Measurements from ENCODE around the gene NRXN3.

The NRXN3 gene

DNA sequence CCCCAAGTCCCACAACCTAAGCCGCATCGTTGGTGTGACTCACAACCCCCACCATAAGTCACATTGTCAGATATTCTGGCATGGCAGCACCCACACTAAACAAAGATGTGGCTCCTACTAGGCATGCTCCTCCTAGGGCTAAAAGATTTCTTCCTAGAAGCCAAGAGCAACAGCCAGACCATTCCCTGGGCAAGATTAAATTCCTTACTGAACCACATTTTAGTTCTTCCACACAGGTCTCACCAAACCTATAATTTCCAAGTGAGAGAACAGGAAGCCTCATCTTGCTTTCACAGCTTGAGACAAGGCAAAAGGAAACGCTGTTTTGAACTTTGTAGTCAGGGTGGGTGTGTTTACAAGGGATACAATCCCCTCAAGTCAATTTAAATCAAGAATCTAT, 1408.3 kb downstream of the NRXN3 start:
- no peak for DNase-seq (ENCODE audit: low read depth in 2 of 2)

DNA sequence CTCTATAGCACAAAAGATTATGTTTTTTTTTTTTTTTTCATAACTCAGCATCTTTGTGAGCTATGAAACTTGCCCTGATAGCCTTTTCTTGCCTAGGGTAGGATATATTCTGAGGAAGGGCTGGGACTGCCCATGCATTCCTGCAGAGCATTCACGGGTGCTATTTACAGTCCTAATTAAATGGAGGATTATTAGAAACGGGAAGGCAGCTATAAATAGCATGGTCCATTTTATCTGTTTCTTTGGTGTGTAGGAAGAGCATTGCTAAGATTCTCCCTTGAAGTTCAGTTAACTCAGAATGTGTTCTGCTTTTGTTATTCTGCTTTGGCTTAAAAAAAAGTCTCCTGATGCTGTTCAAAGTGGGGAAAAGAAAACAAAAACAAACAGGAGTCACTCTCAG, 1410.2 kb downstream of the NRXN3 start:
- DNase-seq (ENCODE audit: low read depth in 2 of 2): no peak

DNA sequence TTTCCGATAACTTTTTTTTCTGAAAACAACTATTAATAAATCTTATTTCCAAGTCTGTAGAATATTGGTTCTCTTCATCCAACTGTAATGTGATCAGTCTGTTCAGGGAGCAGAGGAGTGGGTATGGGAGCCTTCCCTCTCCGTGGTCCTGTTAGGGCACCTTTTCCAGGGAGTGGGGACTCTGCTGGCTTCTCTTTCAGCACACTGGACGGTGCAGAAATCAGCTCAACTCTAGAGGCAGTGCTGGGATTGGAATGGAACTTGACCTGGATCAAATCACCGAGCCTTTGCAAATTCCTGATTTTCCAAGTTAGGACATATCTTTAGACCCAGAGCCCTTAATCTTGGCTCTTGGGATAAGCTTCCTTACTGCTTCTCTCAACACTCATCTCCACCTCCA, 1410.7 kb downstream of the NRXN3 start:
- DNase-seq (ENCODE audit: low read depth in 2 of 2): no peak

DNA sequence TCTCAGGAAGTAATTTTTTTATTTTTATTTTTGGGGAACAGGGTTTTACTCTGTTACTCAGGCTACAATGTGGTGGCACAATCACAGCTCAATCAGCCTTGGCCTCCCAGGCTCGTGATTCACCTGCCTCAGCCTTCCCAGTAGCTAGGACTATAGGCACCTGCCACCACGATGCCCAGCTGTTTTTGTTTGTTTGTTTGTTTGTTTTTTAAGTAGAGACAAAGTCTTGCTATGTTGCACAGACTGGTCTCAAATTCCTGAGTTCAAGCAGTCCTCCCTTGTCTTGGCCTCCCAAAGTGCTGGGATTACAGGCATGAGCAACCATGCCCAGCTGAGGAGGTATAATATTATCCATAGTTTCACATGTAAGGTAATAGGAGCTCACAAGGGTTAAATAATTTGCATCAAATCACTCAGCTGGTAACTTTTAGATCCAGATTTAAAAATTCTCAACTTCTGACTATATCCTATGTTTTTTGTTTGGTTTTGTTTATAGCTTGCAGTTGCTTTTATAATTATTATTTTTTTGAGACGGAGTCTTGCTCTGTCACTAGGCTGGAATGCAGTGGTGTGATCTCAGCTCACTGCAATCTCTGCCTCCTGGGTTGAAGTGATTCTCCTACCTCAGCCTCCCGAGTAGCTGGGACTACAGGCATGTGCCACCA, 1411.9 kb downstream of the NRXN3 start:
- no peak for DNase-seq (ENCODE audit: low read depth in 2 of 2)

DNA sequence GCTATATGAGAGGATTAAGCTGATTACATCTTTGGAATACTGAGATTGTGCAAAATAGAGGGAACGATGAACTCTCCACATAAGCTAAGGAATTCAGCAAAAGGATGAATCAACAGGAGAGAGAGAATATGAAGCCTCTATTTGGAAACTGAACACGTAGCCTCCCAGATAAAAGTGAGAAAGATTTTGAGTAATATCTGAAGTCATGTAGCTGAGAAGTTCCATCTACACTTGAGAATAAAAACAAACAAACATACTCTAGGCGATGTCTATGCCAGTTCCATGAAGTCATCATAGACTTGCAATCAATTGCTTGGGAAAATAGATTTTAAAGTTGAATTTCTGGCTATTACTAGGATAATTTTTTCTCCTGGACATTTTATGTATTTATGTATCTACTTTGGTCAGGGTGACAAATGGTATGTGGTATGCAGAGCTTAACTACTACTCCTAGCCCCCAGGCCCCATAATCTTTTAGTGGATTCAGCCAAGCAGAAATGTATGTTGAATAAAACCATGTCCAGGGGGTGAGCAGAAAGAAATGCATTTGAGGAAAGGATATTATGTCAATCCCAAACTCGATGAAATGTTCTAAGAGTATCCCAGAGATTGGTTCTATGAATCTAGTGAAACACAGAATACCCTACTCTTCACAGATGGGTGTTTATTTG, 1413.7 kb downstream of the NRXN3 start:
- no peak for DNase-seq (ENCODE audit: low read depth in 2 of 2)

DNA sequence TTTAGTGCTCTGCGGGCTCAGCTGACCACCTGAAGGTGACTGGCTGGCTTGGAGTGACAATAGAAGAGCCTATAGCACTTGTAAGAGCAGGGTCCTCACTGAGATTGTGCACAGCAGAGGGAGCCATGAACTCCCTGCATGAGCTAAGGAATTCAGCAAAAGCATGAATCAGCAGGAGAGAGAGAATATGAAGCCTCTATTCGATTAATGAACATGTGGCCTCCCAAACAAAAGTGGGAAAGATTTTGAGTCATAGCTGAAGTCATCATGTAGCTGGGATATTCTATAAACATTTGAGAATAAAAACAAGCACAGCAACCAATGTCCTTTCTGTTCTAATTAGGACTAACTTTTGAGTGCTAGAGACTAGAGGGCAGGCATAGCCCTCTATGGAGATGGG, 1414.5 kb downstream of the NRXN3 start:
- no peak for DNase-seq (ENCODE audit: low read depth in 2 of 2)

DNA sequence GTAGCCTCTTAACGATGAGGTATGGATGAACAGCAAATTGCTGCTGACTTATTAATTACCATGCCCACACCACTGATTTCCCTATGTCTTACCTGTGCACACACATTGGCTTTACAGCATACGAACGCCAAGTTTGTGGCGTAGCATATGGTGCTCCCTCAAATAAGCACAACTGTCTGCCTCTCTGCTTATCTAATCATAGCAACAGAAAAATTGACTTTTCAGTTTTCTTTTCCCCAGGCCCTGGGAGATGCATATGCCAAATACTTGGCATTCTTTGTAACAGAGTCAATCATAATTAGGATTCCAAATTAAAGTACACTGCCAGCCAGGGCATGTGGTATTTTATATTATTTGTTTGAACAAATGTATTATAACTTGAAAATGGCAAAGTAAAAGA, 1415.7 kb downstream of the NRXN3 start:
- no peak for DNase-seq (ENCODE audit: low read depth in 2 of 2)

DNA sequence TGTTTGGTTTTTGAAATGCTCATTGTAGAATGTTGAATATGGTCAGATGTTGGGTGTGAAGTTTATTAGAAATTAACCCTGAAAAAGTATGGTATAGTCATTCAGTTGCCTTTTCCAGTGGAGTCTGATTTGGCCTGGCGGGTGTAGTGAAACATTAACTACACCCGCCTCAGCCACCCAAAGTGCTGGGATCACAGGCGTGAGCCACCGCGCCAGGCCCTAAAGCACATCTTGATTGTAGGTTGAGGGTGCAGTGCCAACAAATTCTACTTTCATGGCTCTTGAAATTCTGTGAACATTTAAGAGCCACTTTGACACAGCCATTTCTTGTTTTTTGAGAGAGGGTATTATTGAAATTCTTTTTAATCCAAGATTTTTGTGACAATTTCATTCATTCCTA, 1416.2 kb downstream of the NRXN3 start:
- no peak for DNase-seq (ENCODE audit: low read depth in 2 of 2)

DNA sequence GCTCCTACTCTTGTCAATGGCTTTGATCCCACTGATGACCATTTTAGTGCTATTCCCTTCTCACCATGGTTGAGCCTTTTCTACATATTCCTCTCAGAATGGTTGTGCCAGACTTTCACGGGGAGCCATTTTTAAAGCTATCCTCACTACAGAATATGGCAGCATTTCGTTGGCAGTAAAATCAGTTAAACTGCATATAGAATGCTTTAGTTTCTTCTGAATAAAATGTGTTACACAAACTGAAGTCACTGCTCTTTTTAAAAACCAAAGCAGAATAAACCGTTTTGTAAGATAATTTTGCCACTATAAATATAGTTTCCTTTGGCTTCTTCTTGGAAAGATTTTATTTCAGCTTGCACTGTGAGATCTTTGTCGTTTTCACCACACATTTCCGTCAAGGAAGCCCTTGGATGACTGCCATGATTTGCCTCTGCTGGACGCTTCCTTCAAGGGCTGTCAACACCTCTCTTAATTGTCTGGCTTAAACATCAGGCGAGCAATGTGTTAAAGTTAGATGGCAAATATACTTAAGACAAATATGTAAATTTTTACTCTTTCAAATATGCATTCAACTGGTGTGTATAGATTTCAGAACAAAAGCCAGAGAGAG, 1416.9 kb downstream of the NRXN3 start:
- DNase-seq (ENCODE audit: low read depth in 2 of 2): no peak

DNA sequence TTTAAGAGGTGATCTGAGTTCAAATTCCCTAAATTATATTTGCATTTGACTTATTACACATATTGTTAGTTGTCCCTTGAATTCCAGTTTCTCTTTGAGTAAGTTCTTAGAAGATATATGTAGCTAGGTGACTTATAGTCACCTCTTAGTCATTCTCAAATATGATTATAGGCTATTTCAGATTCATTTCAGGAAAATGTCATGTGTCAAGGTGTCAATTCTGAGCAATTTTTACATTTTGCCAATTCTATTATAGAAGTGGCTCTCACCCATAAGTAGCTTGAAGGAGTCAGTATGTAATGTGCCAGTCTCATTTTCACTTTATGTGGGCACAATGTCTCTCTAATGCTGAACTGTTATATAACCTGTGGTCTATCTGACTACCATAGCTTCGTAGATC, 1417.7 kb downstream of the NRXN3 start:
- DNase-seq (ENCODE audit: low read depth in 2 of 2): no peak

DNA sequence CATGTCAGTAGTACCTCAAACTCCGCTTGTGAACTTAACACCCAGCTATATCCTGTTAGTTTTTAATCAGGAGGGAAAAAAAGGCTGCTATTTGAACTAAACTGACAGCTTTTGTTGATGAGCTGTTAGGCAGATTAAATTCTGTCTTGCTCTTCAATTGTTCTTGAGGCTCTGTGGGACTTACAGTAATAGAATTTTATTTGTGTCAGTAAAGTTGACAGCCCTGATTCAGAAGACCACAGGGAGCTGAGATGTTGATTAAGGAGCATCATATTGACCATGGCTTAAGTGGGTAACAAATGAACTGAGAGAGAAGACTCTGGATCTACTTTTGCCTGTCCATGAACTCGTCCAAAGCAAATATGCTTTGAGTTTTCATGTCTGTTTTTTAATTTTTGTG, 1418.2 kb downstream of the NRXN3 start:
- DNase-seq (ENCODE audit: low read depth in 2 of 2): no peak

DNA sequence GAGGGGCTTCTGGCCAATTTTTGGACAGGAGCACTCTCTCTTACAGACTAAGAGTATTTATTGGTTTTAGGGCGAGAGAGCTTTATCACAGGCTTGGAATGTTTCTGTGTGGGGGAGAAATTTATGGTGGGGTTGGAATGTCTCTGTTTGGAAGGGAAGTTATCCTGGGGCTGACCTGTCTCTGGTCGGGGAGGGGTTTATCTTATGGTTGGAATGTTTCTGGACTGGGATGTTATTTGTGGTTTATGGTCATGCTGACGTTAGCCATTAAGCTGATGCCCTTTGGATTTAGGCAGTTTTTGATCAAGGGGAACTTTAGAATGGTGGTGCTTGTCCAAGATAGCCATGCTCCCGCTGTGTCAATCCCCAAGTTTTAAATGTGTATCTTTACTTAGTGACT, 1426.4 kb downstream of the NRXN3 start:
- DNase-seq (ENCODE audit: low read depth in 2 of 2): no peak

DNA sequence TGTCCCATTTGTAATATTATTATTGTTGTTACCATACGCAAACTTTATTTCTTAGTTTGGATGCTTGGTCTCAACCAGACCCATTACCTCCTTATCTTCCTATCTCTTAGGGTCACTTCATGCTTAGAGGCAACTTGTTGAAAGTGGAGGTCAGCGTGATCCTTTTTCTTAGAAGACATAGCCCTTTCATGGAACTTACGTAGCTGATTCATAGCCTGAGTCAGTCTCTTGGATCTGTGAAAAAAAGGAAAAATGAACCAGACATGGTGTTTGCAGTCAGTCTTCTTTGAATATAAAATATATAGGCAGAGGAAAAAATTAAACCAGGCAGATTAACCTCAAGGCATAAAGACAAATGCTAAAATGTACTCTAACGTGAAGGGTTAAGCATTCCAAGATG, 1427.4 kb downstream of the NRXN3 start:
- DNase-seq (ENCODE audit: low read depth in 2 of 2): no peak

DNA sequence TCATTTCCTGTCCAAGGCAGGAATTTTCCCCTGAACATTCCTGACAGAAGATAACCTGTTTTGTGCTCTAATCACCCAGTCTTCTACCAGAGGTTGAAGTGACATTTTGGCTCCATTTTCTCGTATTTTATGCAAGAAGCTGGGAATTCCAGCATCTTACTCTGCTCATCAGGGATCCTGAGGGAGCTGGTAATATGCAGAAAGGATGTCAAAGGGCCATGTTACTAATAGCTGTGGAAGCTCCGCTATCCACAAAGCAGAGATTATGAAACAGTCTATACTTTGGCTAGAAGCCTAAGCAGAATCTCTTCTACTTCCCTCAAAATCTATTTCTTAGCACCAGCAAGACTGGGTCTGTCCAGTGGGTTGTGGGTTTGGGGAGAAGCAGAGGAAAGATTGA, 1428.2 kb downstream of the NRXN3 start:
- DNase-seq (ENCODE audit: low read depth in 2 of 2): no peak

DNA sequence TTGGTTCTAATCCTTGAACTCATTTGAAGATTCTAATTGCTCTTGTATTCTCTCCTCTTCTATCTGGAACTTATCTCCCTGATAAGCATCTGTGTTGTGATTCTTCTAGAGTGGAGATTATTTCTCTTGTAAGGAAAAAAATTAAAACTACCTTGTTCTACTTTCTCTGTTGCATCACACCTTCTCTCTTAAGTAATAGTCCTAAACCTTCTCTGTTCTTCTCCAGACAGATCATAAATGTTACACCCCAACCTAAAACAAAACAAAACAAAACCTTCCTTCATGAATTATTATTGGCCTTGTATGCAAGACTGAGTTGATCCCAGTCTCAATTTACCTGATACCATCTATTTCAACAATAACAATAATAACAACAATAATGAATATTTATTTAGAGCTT, 1429.1 kb downstream of the NRXN3 start:
- DNase-seq (ENCODE audit: low read depth in 2 of 2): no peak

DNA sequence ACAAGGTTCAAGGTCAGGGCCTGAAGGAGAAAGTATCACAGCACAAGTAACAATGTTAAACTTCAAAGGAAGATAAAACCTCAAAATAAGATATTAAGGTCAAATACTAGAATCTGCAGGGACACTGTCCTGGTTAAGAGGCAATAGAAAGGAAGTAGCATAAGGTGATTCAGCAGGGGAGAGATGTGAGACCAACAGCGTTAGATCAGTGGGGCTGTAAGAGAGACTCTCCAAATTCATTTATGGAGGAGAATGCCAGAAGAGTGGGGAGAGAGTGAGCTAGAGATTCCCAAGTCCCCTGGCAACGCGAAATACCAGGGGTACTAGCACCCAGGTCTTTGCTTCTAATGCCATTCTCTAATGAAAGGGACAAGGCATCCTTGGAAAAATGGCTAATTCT, 1430.2 kb downstream of the NRXN3 start:
- DNase-seq (ENCODE audit: low read depth in 2 of 2): no peak

DNA sequence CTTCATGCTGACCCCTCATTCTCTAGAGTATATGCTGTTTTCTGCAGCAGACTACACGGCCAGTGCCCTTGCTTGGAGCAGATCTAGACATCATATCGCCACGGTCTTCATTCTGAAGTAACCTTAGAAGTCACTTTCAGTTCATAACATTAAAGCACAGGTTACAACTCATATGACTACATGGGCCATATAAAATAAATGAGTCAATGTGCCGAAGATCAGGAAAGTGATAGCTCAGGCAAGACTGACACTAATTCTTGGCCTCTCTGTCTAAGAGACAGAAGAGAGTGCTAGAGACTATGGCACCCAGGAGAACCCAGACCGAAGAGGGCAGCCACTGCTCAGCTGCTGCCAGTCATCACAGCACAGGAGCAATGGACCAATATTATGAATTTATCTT, 1431.4 kb downstream of the NRXN3 start:
- DNase-seq (ENCODE audit: low read depth in 2 of 2): no peak

DNA sequence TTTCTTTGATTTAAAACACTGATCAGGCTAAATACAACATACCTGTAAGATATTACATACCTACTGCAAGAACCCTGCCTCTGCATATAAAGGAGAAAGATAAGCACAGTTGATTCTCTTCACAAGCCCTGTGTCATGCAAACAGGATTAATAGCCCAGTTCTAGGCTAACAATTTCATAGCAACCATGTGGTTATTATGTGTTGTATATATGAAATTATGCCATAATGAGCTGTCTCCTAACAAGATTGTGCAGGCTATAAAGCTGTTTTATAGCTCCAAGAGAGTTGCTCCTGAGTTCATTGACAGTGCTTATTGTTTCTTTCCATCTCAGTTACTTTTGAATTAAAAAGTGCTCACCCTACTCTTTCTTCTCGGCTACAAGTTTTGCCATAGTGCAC, 1431.9 kb downstream of the NRXN3 start:
- DNase-seq (ENCODE audit: low read depth in 2 of 2): no peak

DNA sequence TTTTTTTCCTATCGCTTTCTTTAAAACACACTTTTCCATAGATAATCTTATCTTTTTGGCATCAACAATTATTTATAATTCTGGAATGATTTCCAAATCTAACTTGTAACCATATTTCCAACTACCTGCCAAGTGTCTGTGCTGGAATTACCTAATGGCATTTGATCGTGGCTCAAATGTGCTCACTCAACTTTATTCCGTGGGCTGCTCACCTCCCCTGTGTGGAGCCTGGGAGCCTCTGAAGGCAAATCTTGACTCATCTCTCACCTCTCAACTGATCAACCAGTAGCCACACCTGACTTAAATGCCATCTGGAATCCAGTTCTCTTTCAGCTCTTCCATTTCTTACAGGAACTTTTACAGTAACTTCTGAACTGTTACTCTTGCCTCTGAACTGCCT, 1432.6 kb downstream of the NRXN3 start:
- DNase-seq (ENCODE audit: low read depth in 2 of 2): no peak

DNA sequence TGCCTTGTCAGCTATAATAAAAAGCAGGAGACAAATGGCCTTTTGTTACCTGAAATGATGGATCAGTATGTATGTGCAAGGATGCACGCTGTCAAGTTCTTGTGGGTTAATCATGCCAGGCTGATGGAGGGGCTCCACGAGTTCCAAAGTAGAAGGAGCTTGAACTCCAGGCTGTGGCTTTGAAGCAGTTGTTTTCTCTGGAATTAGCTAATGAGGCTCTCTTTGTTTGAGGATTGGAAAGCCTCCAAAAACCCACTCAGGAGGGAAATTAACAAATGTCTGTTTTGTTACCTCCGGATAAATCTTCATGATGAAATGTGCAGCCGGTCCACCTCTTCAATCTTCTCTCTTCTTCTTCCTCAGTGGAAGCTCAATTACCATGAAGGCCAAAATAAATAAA, 1435.7 kb downstream of the NRXN3 start:
- DNase-seq (ENCODE audit: low read depth in 2 of 2): no peak

DNA sequence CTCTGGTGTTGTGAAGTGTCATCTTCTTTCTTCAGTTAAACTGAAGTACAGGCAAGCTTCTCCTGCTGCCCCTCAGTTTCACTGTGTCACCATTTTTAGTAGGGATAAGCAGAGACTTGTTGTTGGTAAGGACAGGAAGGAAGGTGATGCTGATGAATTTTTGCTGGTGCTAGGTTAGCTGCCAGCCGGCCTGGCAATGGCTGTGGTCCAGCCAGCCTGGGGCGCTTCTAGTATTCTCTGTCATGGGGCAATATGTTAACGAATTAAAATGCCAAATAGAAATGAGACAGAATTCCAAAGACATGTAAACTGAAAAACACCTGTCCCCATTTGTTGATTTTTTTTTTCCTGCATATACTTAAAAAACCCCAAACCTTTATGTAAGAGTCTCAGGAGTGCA, 1438.3 kb downstream of the NRXN3 start:
- no peak for DNase-seq (ENCODE audit: low read depth in 2 of 2)

DNA sequence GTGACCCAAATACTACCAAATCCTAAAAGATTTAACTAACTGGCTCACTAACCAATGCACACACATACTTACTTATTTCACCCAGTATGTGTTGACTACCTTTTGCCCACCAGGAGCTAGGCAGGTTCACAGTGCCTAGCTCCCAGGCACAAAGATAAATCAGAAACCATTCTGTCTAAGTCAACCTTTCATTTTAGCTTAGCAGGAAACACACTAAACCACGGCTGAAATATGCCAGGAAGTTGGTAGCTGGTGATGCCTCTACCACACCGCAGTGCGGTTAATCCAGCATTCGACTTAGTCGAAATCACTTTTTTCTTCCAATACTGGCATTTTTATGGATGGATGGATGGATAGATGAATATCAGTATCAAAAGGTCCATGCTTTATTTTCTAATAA, 1443.5 kb downstream of the NRXN3 start:
- DNase-seq (ENCODE audit: low read depth in 2 of 2): no peak

DNA sequence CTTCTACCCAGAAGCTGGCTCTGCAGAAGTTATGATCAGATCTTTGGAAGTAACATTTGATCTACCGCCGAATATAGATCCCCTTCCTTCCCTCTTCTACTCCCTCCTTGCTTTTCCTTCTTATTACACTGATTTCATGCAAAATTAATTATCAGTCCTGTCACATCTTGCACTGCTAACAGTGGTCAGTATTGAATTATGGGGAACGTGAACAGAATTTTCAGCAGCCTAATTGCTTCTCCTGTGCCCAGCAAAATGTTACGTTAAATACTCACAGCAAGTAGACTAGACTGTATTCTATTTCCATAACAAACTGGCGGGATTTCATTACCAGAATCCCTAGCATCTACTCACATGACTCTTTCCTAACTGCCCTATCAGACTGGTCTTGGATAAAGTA, 1444.3 kb downstream of the NRXN3 start:
- no peak for DNase-seq (ENCODE audit: low read depth in 2 of 2)

DNA sequence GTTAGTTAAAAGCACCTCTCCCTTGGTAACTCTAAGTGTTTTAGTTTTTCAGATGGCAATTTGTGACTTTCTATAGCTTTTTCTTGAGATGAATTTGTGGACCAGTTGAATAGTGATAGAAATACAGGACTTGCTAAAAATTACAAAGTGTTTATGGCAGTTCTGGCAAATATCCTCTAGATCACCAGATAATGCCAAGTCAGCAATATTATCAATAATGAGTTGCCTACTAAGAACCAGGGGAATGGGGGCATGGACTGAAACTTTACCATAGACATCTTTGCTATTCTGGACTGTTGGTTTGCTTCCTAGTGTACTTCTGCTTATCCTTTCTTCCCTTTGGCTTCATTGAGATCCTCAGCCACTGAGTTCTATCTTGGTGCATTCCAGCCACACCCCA, 1456.9 kb downstream of the NRXN3 start:
- DNase-seq (ENCODE audit: low read depth in 2 of 2): no peak

Data from stimulated activated CD8-positive, alpha-beta memory T cell treated with anti-CD3 and anti-CD28 coated beads, Interleukin-2, amount 100 ng/mL, for 48 hours (primary cell).